SIG-M5 treated with dmso at 0.1 percent for 504 hours (cell line): ENCODE data around the gene B3GAT1.
"Not testable (repeated sequence)": the region's sequence is repeated elsewhere in the genome, so short reads cannot be mapped to it uniquely, and the experiment has no call there.

Experiments
- DNase-seq: peaks from one replicate; lab custom pipeline; 2025; ENCODE audit not compliant: unreplicated experiment; lab: John Stamatoyannopoulos, UW

B3GAT1 gene

DNA sequence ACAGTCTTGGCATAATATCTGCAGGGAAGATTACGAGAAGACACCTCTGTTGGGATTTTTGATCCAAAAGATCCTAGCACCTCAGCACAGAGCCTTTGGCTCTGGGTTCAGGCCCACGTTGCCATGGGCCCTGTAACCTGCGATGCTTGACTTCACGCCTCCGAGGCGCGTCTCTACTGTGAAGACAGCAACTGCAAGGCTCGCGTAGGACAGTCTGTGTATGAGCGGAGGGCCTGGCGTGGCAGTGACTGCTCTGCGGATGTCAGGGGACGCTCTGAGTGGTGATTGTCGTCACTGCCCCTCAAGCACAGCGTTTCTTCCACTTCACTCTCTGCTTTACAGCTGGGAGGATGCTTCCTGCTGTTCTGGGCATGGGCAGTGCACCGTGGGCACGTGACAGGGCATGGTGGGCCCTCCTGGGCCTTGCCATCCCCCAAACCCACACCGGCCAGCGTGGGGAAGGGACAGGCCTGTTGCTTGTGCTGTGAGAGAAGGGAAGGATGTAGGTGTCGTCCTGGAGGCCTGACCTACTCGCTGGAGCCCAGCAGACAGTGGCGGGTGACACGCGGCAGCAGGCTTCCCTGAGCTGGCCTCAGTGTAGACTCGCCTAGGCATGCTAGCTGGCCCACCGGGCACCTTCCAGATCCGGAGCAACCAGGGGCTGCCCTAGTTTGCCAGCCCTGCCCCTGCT, 53.7 kb downstream of the B3GAT1 start:
- DNase-seq, result no peak

DNA sequence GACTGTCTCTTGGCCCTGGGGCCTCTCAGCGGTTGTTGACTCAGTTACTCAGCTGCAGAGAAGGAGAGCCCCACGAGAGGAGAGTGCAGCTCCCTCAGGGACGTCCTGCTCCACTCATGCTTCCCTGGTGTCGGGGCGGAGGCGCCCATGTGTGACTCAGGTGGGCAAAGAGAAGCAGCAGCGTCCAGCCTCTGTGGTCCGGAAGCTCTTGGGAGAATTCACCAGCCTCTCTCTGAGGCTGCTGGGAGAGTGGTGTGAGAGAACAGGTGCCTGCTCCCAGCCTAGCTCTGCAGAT, 54.5 kb downstream of the B3GAT1 start:
- DNase-seq, result no peak

DNA sequence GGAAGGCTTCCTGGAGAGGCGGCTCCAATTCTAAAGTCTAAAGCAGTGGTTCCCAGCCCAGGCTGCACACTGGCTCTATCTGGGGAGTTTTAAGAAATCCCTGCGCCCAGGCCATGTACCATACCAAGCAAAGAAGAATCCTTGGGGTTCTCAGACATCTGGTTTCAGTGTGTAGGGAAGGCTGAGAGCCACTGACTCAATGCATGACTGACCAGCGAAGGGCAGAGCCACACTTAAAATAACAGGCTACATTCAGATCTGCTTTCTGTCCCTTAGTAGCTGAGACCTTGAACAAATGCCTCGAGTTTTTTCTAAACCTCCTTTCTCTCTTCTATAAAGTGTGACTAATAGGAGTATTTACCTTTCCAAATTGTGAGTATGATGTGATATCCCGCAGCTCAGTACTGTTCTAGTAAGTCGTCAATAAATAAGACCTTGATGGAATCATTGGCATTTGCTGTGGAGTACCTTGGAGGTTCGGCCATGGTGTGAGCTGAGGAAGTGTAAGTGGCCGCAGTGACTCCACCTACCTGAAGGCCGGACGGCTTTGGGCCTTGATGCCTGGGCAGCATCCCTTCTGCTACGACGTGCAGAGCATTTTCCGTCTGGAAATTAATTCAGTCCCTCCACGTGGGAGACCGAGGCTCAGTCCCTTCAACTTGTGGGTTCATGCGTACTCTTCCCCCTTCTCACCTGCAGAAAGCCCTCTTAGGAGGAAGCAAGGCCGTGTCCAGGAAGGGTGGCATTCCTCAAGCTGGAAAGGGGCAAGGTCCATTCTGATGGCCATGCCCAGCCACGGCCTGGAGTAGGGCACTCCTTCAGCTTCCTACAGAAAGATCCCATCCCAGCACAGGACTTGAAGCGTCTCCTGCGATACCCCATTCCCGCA, 55.1 kb downstream of the B3GAT1 start:
- no peak for DNase-seq

DNA sequence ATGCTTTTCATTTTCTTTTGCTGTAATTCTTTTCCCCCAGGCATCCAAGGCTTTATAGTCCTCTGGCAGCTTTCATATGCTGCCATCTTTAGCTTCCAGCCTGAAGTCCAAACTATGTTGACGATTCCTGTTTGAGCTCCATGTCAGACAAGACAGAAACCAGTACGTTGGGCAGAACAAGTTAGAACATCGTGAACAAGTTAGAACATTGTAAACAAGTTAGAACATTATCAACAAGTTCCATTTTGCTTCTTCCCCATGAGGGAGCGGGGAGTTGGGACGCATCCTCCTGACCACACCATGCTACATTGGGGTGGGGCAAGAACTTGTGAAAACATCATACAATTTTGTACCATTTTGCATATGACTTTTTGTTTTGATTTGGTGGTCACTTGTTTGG, 56.4 kb downstream of the B3GAT1 start:
- no peak for DNase-seq

DNA sequence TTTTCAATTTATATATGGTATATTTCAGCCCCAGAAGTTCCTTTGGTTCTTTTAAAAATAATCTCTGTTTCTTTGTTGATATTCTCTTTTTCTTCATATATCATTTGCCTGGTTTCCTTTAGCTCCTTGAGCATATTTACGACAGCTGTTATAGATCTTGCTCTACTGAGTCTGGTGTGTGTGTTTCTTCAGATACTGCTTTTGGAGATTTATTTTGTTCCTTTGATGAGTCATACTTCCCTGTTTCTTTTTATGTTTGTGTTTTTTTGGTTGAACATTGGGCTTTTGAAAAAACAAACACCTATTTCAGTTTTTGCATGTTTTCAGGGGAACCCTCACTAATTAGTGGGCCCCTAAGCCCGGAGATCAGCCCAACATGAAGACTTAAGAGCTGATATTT, 56.9 kb downstream of the B3GAT1 start:
- DNase-seq, result no peak

DNA sequence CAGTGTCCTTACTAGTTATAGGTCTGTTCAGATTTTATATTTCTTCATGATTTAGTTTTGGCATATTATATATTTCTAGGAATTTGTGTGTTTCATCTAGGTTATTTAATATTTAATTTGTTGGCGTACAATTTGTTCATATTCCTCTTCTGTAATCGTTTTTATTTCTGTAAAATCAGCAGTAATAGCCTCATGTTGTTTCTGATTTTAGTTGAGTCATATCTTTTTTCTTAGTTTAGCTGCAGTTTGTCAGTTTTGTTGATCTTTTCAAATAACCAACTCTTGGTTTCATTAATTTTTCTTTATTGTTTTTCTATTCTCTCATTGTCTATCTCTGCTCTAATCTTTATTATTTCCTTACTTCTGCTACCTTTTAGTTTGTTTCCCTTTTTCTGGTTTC, 59.9 kb downstream of the B3GAT1 start:
- DNase-seq, result no peak

DNA sequence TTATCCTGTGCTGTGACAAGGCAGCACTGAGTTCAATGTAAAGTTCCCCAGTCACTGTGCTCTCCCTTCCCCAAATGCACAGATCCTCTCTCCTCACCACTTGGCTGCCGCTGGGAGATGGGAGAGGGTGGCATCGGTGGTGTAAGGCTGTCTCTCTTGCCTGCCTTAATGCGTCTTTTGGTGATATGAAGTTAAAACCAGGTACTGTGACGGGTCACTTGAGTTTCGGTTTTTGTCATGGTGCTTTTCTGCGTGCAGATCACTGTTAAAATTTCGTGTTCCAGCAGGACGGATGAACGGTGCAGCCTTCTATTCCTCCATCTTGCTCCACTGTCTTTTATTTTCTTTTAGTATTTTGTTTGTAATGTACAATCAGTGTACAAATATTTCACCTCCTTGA, 61.7 kb downstream of the B3GAT1 start:
- no peak for DNase-seq

DNA sequence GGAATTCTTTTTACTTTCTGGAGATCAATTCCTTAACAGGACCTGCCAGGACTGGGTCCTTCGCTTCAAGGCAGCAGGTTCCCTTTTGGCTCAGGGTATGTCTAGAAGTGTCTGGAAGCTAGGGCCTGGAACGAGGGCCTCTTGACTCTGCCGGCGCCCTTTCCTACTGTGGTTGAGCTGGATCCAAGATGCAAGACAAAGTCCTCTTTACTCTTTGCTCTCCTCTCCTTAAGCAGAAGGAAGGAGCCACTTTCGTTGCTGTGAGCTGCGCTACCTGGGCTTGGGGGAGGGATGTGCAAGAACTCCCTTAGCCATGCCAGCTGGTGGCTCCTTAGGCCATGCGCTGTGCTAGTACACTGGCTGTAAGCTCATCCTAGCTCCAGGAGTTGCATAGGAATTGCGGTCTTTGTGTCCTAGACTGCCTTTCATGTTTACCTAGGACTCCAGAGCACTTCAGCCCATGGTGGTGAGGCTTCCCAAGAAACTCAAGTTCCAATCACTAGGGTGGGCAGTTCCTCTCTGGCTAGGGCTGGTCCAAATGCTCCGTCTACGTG, 62.2 kb downstream of the B3GAT1 start:
- DNase-seq, result no peak

DNA sequence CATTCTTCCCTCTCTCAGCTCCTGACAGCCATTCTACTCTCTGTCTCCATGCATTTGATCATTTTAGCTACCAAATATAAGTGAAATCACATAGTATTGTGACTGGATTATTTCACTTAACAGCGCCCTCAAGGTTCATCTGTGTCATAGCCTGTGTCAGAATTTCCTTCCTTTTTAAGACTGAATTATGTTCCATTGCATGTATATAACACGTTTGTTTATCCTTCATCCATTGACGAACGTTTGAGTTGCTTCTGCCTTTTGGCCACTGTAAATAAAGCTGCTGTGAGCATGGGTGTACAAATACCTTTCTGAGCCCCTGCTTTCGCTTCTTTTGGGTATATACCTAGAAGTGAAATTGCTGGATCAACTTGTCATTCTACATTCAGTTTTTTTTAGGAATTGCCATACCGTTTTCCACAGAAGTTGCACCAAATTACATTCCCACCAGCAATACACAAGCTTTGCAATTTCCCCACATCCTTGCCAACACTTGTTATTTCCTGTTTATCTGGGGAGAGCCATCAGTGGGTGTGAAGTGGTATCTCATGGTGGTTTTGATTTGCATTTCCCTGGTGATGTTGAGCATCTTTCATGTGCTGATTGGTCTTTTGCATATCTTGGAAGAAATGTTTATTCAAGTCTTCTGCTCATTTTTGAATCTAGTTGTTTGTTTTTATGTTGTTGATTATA, 62.8 kb downstream of the B3GAT1 start:
- DNase-seq, result no peak

DNA sequence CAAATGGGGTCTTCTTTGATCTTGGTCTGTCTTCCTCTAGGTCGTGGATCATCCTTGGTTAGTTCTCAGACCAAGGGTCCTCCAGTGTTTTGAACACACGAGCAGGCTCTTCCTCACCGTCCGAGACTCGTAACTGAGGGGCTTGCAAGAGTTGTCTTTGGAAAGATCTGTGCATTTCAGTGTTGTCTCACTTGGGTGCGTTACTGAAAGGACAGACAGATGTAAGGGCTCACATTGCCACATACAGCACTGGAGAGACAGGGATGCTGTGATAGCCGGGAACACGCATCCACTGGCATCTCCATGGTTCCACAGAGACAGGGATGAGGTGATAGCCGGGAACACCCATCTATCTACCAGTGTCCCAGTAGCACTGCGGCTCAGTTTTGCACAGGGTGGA, 64.6 kb downstream of the B3GAT1 start:
- DNase-seq, result no peak

DNA sequence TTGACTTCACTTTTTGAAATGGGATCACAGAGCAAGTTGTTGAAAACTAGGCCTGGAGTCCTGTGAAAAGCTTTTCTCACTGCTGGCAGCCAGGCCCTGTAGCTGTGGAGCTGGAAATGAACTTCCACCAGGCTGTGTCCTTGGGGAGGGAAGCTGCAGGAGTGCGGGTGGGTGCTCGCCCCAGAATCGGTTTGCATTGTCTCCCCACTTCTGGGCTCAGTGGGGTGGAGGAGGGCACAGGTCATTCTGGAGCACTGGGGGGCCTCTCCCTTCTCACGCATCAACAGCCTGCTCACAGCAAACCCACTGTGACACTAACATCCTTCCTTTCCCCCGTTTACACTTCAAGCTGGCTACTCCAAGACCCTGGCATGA, 65.1 kb downstream of the B3GAT1 start:
- DNase-seq, result no peak

DNA sequence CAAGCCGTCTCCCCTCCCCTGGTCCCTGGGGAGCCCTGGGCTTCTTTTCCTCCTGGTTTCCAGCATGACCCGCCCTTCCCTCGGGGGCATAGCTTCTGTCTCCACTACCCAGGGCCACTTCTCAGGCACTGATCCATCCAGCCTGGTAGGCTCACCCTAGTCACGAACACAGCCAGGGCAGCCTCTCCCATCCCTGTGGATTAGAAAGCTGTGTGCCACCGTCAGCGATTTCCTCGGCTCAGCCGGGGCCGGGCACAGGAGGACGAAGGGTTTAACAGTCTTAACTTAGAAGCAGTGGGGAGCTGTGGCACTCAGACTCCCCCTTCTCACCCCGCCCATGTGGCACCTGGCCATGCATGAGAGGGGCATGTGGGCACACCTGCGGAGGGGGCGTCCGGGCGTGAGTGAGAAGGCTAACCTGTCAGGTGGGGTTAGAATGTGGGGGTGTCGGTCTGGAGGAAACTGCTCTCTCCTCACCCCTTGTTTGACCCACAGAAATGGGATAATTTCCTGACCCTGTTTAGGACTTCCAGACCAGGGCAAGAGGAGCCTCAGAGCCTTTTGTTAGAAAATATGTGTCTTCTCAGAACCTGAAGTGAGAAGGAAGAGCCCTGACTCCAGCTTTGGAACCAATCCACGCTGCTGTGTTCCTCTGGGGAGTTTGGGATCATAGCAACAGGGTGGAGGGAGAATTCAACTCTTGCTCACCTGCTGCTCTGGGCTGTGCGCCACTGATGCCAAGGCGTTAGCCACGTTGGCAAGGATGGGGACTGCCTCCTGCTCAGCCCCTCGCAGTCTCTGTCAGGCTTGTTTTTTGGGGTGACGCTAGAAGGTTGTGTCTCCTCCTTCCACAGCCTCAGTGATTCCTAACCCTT, 65.7 kb downstream of the B3GAT1 start:
- DNase-seq, result no peak

DNA sequence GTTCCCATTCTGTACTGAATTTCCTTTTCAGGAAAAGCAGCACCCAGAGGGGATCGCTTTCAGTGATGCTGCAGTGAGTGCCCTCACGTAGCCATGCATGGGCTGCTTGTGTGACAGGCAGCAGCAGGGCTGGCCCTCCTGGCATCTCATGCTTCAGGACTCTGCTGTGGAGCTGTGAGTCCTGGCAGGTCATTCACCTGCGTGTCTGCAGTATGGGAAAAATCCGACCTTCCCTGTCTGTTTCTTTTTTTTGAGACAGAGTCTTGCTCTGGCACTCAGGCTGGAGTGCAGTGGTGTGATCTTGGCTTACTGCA, 66.8 kb downstream of the B3GAT1 start:
- no peak for DNase-seq

DNA sequence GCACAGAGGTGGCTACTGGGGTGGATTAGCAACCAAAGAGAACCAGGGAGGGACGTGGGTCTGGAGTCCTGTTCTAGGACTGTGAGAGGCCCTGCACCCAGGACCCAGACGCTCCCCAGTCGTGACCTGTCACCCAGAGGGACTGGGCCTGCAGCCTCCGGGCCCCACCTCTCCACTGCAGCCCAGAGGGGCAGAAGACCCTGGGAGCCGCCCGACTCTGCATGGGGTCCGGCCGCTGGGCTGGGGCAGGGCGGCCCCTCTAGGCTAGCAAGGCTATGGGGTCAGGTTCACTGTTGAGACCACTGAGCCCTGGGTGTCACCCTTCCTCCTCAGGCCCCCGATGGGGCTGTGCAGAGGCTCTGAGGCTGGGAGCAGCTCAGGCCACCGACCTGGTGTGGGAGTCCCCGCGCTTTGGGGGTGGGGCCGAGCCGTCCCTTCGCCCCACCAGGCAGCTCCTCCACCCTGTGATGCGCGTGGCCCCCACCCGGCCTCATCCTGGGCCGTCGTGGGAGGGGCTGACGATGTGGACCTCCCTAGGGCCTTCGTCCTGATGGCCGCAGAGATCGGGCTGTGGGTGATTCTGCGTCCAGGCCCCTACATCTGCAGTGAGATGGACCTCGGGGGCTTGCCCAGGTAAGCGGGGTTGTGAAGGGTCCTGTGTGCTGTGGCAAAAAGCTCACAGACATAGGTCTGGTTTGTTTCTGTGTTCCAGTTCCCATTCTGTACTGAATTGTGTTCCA, 67.4 kb downstream of the B3GAT1 start:
- not testable (repeated sequence) for DNase-seq

DNA sequence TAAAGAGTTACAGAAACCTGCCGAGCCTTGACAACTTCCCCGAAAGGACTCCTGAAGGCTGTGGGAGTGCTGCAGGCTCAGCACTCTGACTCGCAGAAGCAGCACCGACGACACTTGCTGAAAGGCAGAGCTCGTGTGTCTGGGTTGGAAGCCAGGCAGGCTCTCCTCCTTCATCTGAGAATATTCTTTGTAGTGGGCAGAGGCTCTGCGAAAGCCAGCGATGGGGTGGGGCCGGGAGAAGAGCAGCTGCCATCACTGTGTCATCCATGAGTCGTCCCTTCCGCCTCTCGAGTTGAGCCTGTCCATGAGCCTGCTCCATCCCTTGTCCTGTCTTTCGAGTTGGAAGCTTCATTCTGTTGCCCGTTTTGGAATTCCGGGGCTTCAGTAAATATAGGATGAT, 68.4 kb downstream of the B3GAT1 start:
- DNase-seq, result no peak

DNA sequence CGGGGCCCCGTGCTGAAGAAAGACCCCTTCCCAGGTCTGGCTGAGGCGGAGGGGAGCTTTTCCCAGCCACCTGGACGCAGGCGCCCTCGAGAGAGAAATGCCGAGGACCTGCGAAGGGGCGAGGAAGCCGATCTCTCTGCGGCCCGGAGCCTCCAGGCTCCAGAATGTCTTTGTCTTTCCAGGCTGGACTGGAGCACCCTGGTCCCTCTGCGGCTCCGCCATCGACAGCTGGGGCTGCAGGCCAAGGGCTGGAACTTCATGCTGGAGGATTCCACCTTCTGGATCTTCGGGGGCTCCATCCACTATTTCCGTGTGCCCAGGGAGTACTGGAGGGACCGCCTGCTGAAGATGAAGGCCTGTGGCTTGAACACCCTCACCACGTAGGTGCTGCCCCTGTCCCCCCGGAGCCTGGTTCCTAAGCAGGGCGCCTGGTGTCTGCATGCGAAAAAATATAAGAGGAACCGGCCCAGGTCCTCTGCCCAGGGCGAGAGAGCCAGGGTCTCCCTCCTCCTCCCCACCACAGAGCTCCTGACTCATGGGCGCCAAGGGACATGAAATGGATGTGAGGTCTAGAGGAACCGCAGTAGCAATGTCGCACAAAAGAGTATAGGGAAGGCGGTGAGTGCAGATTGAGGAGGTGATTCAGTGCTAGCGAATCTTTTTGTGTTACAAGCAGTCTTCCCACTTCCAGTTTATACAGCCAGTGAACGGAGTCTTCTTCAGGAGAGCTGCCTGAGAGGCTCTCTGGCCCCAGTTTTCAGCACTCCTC, 69.3 kb downstream of the B3GAT1 start:
- DNase-seq, result no peak

DNA sequence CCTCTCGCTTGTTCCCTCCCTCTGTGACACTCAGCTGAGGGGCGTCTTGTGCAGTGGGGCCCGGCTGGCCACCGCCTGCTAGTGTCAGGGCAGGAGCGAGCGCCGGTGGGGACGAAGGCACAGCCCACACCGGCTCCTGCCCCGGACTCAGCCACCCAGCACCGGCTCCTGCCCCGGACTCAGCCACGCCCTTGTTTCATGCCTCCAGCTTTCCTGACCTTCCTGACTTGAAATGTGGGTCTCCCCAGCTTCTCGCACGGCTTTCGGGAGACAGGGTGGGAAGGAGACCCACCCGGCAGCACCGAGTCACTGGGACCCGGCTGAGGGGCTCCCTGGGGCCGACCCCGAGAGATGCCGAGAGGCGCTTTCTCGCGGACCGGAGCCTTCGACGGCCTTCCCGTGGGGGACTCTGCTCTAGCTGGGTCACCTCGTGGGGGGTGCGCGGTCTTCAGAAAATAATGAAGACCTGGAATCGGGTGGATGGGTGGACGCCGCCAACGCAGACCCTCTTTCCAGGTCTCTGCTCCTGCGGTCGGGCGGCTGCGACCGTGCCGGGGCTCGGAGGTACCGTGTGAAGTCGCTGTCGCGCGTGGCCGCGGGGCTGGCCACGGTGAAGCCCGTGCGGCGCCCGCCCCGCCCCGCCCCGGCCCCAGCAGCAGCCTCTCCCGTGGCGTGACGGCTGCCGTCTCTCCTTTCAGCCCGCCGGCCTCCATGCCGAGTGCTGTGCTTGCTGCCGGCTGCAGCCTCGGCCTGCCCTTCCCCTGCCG, 70.1 kb downstream of the B3GAT1 start:
- no peak for DNase-seq

DNA sequence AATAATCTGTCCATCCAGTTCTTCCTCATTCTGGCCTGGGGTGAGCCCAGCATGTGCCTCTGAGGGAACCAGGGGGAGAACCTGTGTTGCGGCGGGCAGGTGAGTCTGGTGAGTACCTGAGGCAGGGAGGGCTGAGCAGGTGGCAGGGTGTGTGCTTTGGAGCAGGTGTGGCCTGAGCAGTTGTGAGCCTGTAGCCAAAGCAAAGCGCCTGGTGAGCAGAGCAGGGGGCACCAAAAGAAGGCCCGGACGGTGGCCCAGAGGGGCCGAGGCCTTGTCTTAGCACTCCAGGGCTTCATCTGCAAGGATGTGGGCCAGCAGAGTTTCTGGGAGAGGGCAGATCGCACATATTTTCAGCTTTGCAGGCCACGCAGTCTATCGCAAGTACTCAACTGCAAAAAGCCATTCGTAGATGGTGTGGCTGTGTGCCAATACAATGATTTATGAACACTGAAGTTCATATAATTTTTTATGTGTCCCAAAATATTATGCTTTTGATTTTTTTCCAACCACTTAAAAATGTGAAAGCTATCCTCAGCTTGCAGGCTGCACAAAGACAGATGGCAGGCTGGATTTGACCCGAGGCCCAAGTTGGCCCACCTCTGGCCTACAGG, 71.6 kb downstream of the B3GAT1 start:
- no peak for DNase-seq

DNA sequence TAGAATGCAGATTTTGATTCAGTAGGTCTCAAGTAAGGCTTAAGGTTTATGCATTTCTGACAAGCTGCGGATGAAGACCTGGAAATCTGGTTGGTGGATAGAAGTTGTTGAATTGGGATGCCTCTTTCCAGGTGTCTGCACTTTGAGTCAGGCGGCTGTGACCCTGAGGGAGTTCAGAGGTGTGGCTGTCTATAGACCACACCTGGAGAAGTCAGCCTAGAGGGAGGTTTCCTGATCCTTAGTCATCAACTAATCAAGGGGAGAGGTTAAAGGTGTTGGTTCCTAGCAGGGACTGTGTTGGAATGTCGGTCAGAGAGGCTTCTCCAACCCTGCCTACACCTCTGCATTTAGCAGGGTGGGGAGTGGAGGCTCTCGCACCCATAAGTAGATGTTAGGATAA, 72.3 kb downstream of the B3GAT1 start:
- no peak for DNase-seq
